Ascending aorta (tissue), 2 donors: Measurements from ENCODE around the gene CSTB. TPM values are rescaled to one million over a fixed set of nuclear protein-coding genes. Genes with fewer than 3 reads are reported as not detected.
A peak's percentile ranks its signal among the peaks of the same experiment; 100 is the strongest.

ENCODE experiments used
- DNase-seq, 2 donors: peaks; one replicate each; pipeline ENCODE4 v3.0.0-alpha.2; 2019; ENCODE audit warnings: low spot score in 2 of 2
- H3K27ac ChIP-seq, 2 donors: fragments of 200-600 bp; sonication (generic); one replicate each; pipeline ENCODE4 v1.5.1; 2016 to 2017; ENCODE audit warnings: mild to moderate bottlenecking in 1 of 2
- H3K27me3 ChIP-seq: fragments of 200-600 bp; sonication (generic); one replicate; pipeline ENCODE4 v1.5.1; 2017
- H3K36me3 ChIP-seq, 2 donors: fragments of 200-600 bp; sonication (generic); one replicate each; pipeline ENCODE4 v1.5.1; 2016
- H3K4me1 ChIP-seq, 2 donors: fragments of 200-600 bp; sonication (generic); one replicate each; pipeline ENCODE4 v1.5.1; 2016 to 2017; ENCODE audit warnings: mild to moderate bottlenecking in 1 of 2
- H3K4me3 ChIP-seq, 2 donors: fragments of 200-600 bp; sonication (generic); one replicate each; pipeline ENCODE4 v1.5.1; 2016 to 2017; ENCODE audit warnings: mild to moderate bottlenecking in 1 of 2
- H3K9me3 ChIP-seq, 2 donors: fragments of 200-600 bp; sonication (generic); one replicate each; pipeline ENCODE4 v1.5.1; 2016
- CTCF ChIP-seq, 3 experiments: fragments of 200-600 bp in 2 of 3; fragments of 450-650 bp in 1 of 3; sonication (generic) in 2 of 3; IDR thresholded peaks; one replicate each; pipeline ENCODE4 v1.5.1; 2016 to 2019; ENCODE audit warnings: antibody characterized with exemption in 3 of 3, mild to moderate bottlenecking in 1 of 3, moderate library complexity in 1 of 3
- intact Hi-C: fragments of 100-400 bp; cut with DNase I; formaldehyde crosslinking; loops from one replicate; pipeline ENCODE4 v1.15.1; 2023
- total RNA-seq: library from RNA; depleted of rRNA; stranded (reverse); fragments of >200 nt; gene quantifications from one replicate; pipeline ENCODE4 v1.1.0, GENCODE V29; 2016

CSTB gene
- total RNA-seq, 1 donor from 2014 or later = 8.7 TPM

- Histone ChIP-seq H3K36me3 (peaks cover 0 to 8% of the 10 kb centered on the region in 2 donors), H3K4me1 (peaks cover 13 to 34% of the 10 kb centered on the region in 2 donors), H3K9me3 (no peaks in the 10 kb centered on the region), H3K27me3 (no peaks in the 10 kb centered on the region), H3K27ac (no peak overlapping the region), H3K4me3 (no peak overlapping the region)
- no peak for TF ChIP-seq CTCF (IDR thresholded peaks at IDR 0.05)
- intact Hi-C loops = no loop called here
- no peak for DNase-seq
These were observed 39.8 kb downstream of the CSTB start for GRCh38 chr21:43736224-43736883.

GRCh38 chr21:43735236-43736091 is 40.6 kb downstream of the CSTB start:
- TF ChIP-seq CTCF (IDR thresholded peaks at IDR 0.05) = no peak
- H3K4me1 ChIP-seq = peaks cover 13 to 35% of the 10 kb centered on the region in 2 donors
- no peaks in the 10 kb centered on the region for H3K9me3 ChIP-seq
- peak overlapping the region in 1 of 2 donors; percentile 29 for H3K4me3 ChIP-seq
- peaks cover 0 to 8% of the 10 kb centered on the region in 2 donors for H3K36me3 ChIP-seq
- DNase-seq = no peak
- peak overlapping the region; percentile 69 for H3K27ac ChIP-seq
- H3K27me3 ChIP-seq = no peaks in the 10 kb centered on the region
- intact Hi-C loops = no loop called here

- intact Hi-C loops = no loop called here
- peaks cover 13 to 35% of the 10 kb centered on the region in 2 donors for H3K4me1 ChIP-seq
- H3K27me3 ChIP-seq = no peaks in the 10 kb centered on the region
- H3K9me3 ChIP-seq = no peaks in the 10 kb centered on the region
- H3K27ac ChIP-seq = peak overlapping the region; percentile 69
- H3K4me3 ChIP-seq = peak overlapping the region in 1 of 2 donors; percentile 29
- H3K36me3 ChIP-seq = peaks cover 0 to 8% of the 10 kb centered on the region in 2 donors
- DNase-seq = no peak
- TF ChIP-seq CTCF (IDR thresholded peaks at IDR 0.05) = no peak
These were observed 41.2 kb downstream of the CSTB start for GRCh38 chr21:43734928-43735229.

GRCh38 chr21:43734131-43734927 is 41.8 kb downstream of the CSTB start:
- no peak for DNase-seq
- H3K9me3 ChIP-seq = no peaks in the 10 kb centered on the region
- peaks cover 0 to 8% of the 10 kb centered on the region in 2 donors for H3K36me3 ChIP-seq
- H3K27me3 ChIP-seq = no peaks in the 10 kb centered on the region
- TF ChIP-seq CTCF (IDR thresholded peaks at IDR 0.05) = no peak
- H3K27ac ChIP-seq = peak overlapping the region; percentile 69
- peaks cover 13 to 37% of the 10 kb centered on the region in 2 donors for H3K4me1 ChIP-seq
- intact Hi-C loops = no loop called here
- peak overlapping the region in 1 of 2 donors; percentile 29 for H3K4me3 ChIP-seq

- intact Hi-C loops = no loop called here
- peaks cover 19 to 44% of the 10 kb centered on the region in 2 donors for H3K4me1 ChIP-seq
- H3K27me3 ChIP-seq = no peaks in the 10 kb centered on the region
- peaks cover 0 to 8% of the 10 kb centered on the region in 2 donors for H3K36me3 ChIP-seq
- H3K4me3 ChIP-seq = no peak overlapping the region
- H3K27ac ChIP-seq = peak overlapping the region in 1 of 2 donors; percentile 69
- DNase-seq = no peak
- no peak for TF ChIP-seq CTCF (IDR thresholded peaks at IDR 0.05)
- H3K9me3 ChIP-seq = no peaks in the 10 kb centered on the region
These were observed 42.5 kb downstream of the CSTB start for GRCh38 chr21:43733529-43734071.
